T1000 (cell line): ENCODE data around the gene UACA.
"Not testable (repeated sequence)": the region's sequence is repeated elsewhere in the genome, so short reads cannot be mapped to it uniquely, and the experiment has no call there.

ENCODE experiments used
- DNase-seq: peaks from one replicate; lab custom pipeline; 2025; ENCODE audit warnings: mixed read lengths; lab: John Stamatoyannopoulos, UW

Gene UACA

DNA sequence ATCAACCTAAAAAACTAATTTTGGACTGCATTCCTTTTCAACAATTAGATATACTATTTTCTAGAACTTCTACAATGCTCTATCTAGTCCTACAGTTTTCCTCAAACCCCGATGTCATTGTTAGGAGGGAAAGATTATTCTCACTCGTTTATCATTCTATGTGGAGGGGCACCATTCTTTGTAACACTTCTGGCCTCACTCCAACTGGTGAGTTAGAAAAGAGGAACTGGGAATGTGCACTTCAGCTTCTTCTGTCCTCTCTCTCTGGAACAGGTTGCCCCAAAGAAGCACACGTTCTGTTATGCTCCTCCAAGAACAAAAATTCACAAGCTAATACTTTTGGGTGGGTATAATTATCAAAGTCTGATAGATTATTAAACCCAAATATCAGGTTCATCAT, 137.9 kb downstream of the UACA start:
- DNase-seq: no peak

DNA sequence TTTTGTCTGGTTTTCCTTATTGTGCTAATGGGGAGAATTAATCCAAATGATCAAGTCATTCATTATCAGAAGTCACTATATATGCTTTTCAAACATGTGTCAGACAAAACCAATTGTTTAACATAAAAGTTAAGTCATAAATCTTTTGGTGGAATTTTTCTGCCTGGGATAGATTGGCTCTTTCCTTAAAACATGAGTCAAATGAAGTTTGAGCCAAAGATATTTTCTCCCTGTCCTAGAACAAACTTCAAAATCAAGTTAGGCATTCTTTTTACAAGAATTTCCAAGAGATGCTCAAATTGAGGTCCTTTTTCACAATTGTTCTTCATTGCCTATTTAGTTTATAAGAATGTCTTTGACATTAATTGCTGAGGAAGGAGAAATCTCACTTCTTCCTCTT, 138.3 kb downstream of the UACA start:
- no peak for DNase-seq

DNA sequence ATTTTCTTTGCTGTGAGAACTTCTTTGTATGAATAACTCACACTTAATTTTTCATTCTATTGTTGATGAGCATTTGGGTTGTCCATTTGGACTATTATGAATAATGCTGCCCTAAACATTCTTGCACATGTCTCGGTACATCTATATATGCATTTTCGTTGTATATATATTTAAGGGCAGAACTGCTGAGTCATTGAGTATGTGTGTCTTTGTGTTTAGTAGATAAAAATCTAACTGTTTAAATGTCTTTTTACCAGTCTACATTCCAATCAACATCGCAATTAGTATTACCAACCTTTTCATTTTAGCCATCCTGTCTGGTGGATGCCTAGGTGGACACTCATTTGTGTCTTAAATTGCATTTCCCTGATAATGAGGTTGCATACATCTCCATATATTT, 144.4 kb downstream of the UACA start:
- DNase-seq: no peak

DNA sequence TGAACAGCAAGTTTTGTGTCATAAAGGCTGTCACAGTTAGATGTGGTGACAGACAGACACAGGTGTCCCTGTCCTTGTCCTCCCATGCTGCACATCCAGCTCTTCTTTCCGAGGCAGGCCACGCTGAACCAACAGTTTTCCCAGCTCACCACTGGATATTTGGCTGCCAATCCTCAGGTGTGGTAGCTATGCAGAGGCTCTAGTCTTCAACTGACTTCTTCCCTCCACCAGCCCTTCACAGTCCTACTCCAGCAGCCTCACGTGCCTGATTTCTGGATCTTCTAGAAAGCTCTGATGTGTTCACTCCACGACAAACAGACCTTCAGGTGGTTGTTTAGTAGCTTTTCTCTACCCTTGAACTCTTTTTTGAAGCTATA, 145.5 kb downstream of the UACA start:
- DNase-seq: no peak

DNA sequence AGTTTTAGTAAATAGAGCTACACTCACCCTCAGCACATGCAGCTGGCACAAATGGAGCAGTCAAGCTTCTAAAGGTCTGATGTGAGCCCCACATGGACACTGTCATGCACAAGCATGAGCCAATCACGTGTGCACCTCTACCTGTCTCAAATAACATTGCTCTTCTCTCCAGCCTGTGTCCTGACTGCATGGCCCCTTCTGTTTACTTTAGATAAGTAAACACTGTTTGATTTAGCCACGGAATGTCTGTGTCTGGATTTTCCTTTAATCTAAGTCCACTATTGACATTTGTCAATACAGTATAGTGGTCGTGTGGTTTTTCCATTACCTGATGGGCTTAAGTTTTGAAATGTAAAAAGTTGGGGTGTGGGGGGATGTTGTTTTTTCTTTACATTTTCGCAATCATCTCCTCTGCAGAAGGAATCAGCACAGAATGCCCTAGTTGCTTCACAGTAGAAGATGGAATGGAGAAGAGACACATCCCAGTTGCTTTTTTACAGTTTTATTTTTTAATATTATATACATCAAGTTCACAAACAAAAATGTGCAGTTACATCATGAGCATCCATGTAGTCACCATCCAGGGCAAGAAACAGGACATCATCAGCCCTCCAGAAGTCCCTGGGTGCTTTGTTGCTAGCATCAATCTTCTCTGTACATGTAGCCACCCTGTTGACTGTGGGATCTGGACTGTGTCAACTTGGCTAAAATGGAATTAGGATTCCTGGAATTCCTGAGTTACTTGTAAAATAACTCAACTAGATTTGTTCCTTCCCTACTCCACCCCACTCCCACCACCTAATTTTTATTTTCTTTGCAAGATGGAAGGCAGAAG, 146.1 kb downstream of the UACA start:
- no peak for DNase-seq

DNA sequence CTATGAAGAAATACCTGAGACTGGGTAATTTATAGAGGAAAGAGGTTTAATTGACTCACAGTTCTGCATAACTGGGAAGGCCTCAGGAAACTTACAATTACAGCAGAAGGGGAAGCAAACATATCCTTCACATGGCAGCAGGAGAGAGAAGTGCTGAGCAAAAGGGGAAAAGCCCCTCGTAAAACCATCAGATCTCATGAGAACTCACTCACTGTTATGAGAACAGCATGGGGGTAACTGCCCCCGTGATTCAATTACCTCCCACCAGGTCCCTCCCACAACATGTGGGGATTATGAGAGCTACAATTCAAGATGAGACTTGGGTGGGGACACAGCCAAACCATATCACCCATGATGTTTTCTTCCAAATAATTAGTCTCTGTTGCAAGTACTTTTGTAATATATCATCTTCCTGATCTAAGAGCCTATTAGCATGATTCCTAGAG, 147.0 kb downstream of the UACA start:
- not testable (repeated sequence) for DNase-seq

DNA sequence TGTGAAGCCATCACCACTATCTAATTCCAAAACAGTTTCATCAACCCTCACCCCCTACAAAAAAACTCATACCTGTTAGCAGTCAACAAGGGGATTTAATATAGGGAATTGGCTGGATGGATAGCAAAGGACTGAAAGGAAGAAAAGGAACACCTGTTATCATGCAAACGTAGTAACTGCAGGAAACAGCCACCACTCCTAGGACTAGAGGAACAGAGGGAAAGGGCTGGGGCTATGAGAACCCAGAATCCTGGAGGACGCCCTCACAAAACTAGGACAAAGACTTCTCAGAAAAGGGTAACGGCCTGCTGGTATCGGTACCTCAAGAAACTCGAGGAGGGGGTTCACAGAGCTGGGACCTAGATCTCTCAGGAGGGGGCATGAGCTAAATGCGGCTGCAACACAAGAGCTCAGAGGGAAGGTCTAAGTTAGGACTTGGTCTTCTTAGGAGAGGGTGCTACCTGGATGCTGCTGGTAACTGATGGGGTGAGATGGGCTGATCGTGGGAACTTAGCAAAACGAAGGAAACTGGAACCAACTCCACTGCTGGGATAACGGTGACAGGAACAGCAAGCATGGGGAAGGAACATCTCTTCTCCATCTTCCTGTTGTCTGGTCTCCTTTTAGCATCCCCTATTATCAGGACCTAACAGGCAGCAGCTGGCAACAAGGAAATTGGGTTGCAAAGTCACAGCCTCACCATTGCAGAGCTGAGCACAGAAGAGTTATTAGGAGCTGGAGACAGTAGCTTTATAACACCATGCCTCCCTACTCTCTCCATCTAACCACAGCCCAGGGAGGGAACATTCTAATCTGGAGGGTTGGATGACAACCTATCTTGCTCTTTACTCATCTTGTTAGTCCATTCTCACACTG, 147.7 kb downstream of the UACA start:
- no peak for DNase-seq

DNA sequence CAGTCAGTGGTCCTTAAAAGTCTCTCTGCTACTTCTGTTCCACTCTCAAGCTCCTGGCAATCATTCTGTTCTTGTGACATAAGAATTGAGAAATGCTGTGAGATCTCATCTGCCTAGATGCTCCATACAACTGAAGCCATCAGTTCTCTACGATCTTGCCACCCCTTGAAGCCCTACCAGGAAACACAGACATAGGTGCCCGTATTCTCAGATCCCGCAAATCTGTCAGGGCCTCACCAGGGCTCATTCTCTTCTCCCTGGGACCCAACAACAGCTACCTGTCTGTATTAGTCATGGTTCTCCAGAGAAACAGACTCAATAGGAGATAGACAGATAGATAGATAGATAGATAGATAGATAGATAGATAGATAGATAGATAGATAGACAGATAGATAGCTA, 149.1 kb downstream of the UACA start:
- DNase-seq: no peak

DNA sequence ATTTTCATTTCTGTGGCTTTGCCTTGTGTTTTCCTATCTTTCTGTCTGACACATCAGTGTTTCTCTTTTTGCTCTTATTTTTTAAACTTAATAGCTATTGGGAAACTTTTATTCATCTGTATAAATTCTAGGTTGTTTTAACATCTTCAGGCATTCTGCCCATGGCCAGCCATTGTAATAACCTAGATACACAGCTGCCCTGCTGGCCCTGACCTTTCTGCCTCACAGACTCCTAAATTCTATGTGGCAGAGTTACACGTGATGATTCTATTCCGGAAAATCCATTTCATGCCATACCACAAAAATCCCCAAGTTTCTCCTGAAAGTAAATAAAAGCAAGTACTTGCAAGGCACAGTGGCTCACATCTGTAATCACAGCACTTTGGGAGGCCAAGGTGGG, 150.1 kb downstream of the UACA start:
- DNase-seq: no peak

DNA sequence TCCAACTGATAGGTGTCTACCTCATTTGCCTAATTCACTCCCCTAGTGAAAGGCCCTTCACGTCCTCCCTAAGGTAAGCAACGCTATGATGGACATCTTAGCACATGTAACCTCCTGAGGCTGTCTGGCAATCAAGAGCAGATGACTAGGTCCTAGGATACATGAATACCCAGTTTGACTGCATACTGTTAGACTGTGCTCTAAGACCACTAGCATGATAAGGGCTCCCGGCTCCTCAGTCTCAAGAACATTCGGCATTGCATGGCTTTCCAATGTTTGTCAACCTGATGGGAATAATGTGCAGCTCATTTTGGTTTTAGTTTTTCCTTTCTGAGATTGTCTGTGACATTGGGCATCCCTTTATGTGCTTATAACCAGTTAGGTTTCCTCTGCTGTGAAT, 152.1 kb downstream of the UACA start:
- no peak for DNase-seq

DNA sequence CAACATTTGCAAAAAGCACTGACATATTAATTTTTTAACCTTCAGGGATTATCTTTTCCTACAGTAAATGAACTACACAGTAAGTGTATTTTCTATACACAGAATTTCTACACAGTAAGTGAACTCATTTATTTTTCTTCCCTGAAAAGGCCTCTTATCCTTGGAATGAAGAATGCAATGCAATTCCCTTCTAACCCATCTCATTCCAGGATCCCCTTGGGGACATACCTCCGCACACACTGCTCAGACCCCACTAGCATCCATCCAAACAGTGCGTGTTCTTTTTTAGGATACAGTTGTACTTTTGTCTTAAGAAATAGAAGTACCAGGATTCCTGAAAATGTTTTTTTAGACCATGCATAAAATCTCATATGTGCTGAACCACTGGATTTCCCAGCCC, 152.8 kb downstream of the UACA start:
- no peak for DNase-seq

DNA sequence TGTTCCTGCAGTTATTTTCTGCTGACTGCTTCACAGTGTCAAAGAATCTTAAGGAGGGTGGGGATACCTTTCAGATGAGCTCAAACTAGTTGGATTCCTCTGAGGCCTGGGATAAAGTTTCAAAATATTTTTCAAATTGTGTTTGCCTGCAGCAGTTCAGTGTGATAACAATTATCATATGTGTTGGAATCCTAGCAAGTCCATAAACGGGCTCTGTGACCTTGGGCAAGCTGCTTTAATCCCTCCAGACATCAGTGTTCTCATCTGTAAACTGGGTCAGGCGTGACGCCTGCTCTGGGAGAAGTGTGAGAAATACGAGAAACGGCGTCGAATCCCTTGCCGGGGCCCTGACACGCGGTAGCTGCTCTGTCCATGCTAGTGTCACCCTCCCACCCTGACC, 153.5 kb downstream of the UACA start:
- no peak for DNase-seq

DNA sequence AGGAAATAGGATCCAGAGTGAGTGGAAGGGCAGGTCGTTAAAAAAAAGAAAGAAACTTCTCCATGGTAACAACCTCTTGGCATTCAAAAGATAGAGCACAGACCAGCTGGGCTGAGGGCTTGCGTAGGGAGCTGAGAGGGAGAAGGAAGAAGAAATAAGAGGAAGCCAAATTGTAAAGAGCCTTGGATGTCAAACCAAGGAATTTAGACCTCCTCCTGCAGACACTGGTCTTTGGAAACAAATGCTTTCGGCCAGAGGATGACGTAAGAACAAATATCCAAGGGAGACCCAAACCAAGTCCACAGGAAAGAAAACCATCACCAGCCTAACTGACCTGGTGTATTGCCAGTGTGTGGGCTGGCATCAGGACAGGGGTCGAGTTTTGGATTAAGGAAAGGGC, 155.2 kb downstream of the UACA start:
- no peak for DNase-seq

DNA sequence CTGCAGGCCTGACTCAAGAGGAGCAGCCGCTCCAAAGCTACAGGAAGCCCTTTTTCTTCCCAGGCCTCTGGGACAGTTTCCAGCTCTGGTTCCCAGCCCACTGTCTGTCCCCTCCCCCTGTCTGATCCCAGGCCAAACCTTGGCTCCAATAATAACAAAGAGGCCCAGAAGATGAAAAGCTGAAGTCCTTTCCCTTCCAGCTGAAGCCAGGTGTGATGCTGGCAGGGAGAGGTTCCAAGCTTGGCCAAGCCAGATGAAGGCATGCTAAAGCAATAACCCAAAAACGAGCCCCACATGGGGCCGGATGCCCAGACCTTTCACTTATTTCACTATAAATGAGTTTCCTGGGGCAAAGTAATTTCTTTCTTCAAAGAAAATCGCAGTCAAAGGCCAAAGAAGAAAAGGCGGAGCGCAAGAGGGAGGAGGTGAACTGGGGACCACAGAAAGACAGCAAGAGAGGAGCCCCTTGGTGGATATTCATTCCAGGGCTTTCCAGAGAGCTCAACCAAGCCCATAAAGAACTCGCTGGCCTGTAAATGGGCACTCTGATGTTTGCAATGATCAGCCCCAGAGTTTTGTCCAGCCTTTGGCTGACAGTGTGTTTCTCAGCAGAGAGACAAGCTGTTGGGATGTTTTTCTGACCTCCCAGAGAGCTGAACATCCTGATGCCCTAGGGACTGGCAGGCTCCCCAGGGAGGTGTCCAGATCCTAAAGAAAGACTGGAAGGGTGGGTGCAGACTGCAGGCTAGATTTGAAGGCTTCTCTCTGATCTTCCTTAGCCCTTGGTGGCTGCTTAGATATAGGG, 157.6 kb downstream of the UACA start:
- no peak for DNase-seq

DNA sequence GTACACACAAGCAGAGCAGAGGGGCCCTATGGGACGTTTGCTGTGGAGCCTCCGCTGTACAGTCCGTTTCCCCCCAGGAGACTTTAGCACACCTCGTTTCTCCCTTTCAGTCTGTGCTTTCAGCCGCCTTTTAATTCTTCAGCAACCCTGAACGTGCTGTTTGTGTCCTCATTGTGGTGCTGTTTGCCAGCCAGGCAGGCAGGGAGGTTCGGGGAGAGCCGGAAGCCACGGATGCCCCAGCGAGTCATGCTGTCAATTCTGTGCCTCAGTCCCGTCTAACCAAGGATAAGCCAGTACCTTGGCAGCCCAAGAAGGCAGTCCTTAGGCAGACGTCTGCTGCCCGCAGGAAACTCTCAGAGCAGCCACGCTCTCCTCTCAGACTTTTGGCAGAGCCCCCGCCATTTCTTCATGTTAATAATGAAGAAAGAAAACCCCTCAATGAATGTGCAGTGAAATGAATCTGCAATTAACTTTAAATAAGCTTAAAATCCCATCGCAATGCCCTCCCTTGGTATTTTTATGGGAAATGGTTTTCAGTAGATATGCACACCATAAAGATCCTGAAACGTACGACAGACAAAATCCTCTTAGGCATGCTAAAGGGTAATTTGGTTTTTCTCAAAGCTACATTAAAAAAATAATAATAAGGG, 158.6 kb downstream of the UACA start:
- DNase-seq: no peak
